Measurements from ENCODE around the gene NAGLU.

Gene NAGLU

DNA sequence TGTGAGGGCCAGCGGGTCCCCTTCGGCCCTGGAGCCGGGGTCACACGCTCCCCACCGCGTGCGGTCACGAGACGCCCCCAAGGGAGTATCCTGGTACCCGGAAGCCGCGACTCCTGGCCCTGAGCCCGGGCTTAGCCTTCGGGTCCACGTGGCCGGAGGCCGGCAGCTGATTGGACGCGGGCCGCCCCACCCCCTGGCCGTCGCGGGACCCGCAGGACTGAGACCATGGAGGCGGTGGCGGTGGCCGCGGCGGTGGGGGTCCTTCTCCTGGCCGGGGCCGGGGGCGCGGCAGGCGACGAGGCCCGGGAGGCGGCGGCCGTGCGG, at the start of gene NAGLU:
NAGLU (plus strand) TSS at position 194 of the 324 bp plus-strand sequence; CDS start at position 226, 32 bp downstream.
- DNase-seq (ENCODE audit: low spot score) = peak; percentile 100
- in situ Hi-C loops (cut with MboI; ENCODE audit: low sequenced_read_pairs, unreplicated experiment) = no loop called here
- TF ChIP-seq, protein P1, sequence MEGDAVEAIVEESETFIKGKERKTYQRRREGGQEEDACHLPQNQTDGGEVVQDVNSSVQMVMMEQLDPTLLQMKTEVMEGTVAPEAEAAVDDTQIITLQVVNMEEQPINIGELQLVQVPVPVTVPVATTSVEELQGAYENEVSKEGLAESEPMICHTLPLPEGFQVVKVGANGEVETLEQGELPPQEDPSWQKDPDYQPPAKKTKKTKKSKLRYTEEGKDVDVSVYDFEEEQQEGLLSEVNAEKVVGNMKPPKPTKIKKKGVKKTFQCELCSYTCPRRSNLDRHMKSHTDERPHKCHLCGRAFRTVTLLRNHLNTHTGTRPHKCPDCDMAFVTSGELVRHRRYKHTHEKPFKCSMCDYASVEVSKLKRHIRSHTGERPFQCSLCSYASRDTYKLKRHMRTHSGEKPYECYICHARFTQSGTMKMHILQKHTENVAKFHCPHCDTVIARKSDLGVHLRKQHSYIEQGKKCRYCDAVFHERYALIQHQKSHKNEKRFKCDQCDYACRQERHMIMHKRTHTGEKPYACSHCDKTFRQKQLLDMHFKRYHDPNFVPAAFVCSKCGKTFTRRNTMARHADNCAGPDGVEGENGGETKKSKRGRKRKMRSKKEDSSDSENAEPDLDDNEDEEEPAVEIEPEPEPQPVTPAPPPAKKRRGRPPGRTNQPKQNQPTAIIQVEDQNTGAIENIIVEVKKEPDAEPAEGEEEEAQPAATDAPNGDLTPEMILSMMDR (IDR thresholded peaks at IDR 0.05; ENCODE audit: borderline replicate concordance, control extremely low read depth, extremely low read depth, insufficient read depth, missing control alignments) = no peak

DNA sequence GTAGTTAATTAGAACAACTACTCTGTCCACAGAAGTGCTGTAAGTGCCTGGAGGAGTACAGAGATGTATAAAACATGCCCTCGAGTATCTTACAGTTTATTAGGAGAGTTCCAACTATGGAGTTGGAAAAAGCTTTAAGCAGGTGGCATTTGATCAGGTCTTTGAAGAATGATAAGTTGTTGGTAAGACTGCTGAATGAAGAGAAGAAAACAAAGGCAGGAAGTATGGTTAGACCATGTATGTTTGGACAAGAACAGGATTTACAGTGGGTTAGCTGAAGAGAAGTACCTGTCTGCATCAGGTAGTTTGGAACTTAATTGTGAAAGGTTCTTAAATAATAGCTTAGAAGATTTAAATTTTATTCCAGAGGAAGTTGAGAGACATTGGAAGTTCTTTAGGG, 48.0 kb upstream of the NAGLU start:
- in situ Hi-C loops (cut with MboI; ENCODE audit: low sequenced_read_pairs, unreplicated experiment) = no loop called here
- TF ChIP-seq, protein P1 (IDR thresholded peaks at IDR 0.05; ENCODE audit: borderline replicate concordance, control extremely low read depth, extremely low read depth, insufficient read depth, missing control alignments) = no peak
- DNase-seq (ENCODE audit: low spot score) = no peak

DNA sequence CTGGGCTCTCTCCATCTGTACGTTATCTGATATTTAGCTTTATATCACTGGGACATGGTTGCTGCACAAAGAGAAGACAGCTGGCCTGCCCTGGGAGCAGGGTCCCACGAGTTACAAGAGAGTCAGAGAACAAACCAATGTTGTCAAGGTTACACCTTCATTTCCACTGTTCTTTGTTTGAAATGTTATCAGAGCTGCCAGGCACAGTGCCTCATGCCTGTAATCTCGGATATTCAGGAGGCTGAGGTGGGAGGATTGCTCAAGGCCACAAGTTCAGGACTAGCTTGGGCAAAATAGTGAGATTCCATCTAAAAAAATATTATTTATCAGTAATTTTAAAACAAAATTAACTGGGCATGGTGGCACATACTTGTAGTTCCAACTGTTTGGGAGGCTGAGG, 42.7 kb upstream of the NAGLU start:
- in situ Hi-C loops (cut with MboI; ENCODE audit: low sequenced_read_pairs, unreplicated experiment) = no loop called here
- DNase-seq (ENCODE audit: low spot score) = no peak
- TF ChIP-seq, protein P1 (IDR thresholded peaks at IDR 0.05; ENCODE audit: borderline replicate concordance, control extremely low read depth, extremely low read depth, insufficient read depth, missing control alignments) = no peak

DNA sequence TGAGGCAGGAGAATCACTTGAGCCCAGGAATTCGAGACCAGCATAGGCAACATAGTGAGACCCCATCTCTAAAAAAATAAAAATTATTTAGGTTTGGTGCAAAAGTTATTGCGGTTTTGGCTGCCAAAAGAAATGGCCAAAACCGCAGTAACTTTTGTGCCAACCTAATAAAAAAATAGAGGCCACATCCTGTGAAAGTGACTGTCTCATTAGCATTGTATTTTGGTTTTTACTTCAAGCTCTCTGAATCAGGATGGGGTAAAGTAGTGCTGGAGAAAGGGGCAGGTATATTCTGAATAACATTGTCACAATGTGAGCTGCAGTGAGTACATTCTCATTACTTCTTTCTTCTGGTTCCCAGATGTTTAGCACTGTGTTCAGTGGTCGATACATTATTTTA, 41.4 kb upstream of the NAGLU start:
- DNase-seq (ENCODE audit: low spot score) = no peak
- in situ Hi-C loops (cut with MboI; ENCODE audit: low sequenced_read_pairs, unreplicated experiment) = no loop called here
- TF ChIP-seq, protein P1 (IDR thresholded peaks at IDR 0.05; ENCODE audit: borderline replicate concordance, control extremely low read depth, extremely low read depth, insufficient read depth, missing control alignments) = no peak

DNA sequence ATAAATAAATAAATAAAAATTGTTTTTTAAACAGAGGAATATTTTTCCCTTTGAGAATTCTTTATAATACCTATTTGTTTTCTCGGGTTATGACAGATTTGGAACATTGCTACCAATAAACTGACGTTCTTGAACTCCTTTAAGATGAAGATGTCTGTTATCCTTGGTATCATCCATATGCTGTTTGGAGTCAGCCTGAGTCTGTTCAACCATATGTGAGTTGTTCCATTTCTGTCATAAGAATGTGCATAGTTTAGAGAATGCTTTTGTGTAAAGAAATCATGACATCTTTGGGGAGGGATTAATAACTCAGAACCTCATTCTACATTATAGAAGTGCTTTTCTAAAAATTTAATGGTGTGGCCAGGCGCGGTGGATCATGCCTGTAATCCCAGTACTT, 37.2 kb upstream of the NAGLU start:
- no peak for DNase-seq (ENCODE audit: low spot score)
- TF ChIP-seq, protein P1 (IDR thresholded peaks at IDR 0.05; ENCODE audit: borderline replicate concordance, control extremely low read depth, extremely low read depth, insufficient read depth, missing control alignments) = no peak
- in situ Hi-C loops (cut with MboI; ENCODE audit: low sequenced_read_pairs, unreplicated experiment) = no loop called here

DNA sequence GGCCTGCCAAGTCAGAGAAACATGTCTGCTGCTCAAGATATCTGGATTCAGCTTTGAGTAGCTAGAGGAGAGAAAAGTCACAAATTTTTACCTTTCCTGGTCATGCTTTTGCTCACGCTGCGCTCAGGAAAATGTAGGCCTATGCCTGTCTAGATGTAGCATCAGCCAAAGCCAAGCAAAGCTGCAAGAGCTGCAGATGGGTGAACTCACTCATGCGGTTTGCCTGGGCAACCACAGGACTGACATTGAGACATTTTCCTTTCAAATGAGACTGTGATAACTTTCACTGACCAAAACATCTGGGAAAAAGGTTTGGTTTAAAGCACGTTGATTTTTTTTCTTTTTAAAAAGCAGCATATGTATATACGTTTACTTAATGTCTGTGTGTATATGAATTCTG, 34.0 kb upstream of the NAGLU start:
- in situ Hi-C loops (cut with MboI; ENCODE audit: low sequenced_read_pairs, unreplicated experiment) = no loop called here
- TF ChIP-seq, protein P1 (IDR thresholded peaks at IDR 0.05; ENCODE audit: borderline replicate concordance, control extremely low read depth, extremely low read depth, insufficient read depth, missing control alignments) = no peak
- DNase-seq (ENCODE audit: low spot score) = no peak

DNA sequence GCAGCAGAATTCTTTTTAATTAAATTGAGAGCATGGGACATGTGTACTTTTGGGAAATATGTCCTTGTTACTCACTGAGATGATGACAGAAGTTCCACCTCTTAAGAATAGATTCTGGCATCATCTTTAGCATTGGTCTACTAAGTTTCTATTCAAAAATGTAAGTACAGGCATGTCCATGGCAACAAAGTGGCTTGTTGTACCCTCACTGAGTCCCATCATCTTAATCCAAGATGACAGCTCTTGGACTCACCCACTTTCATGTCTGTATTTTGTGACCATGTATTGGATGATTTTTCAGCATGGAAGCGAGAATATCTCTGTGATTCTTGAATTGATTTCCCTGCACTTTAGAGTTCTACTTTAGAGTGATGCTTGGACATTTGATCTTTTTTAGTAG, 33.1 kb upstream of the NAGLU start:
- DNase-seq (ENCODE audit: low spot score) = no peak
- TF ChIP-seq, protein P1 (IDR thresholded peaks at IDR 0.05; ENCODE audit: borderline replicate concordance, control extremely low read depth, extremely low read depth, insufficient read depth, missing control alignments) = no peak
- in situ Hi-C loops (cut with MboI; ENCODE audit: low sequenced_read_pairs, unreplicated experiment) = no loop called here

All from GM13976 (cell line).